HPDE6-E6E7 (cell line): ENCODE data around the gene GABARAPL2.
A peak's percentile ranks its signal among the peaks of the same experiment; 100 is the strongest.
"Not testable (repeated sequence)": the region's sequence is repeated elsewhere in the genome, so short reads cannot be mapped to it uniquely, and the experiment has no call there.

Experiments used
- DNase-seq: peaks from one replicate; pipeline ENCODE4 v3.0.0; 2011; ENCODE audit warnings: missing footprints; ENCODE audit errors: extremely low spot score

Gene GABARAPL2, protein sequence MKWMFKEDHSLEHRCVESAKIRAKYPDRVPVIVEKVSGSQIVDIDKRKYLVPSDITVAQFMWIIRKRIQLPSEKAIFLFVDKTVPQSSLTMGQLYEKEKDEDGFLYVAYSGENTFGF

DNA sequence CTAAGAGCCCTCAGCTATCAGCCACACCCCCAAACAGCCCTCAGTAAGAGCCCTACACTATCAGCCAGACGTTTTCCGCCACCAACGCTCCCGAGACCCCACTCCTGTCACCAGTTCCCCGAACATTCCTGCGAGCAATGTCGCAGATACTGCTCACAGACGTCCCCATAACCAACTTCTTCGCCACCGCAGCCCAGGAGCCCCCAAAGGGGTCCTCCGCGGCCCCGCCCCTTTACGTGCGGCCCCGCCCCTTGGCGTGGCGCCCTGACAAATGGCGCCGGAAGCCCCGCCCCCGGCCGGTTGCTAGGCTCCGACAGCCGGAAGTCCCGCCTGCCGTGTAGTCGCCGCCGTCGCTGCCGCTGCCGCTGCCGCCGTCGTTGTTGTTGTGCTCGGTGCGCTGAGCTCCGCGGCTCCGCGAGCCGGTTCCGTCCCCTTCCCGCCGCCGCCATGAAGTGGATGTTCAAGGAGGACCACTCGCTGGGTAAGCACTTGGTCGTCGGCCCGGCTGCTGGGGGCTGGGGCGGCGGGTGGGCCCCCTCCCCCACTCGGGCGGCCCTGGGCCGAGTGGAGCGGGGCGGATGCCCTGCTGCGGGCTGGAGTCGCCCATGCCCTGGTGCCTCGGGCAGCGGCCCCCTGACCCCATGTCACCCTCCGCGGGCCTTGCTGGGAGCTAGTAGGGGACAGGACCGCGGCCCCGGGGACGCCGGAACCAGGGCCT lies at the start of gene GABARAPL2:
Gene GABARAPL2 (plus strand): TSS at position 340 of the 718 bp plus-strand sequence. CDS start 108 bp downstream, at position 448.
- peak; percentile 85 for DNase-seq

DNA sequence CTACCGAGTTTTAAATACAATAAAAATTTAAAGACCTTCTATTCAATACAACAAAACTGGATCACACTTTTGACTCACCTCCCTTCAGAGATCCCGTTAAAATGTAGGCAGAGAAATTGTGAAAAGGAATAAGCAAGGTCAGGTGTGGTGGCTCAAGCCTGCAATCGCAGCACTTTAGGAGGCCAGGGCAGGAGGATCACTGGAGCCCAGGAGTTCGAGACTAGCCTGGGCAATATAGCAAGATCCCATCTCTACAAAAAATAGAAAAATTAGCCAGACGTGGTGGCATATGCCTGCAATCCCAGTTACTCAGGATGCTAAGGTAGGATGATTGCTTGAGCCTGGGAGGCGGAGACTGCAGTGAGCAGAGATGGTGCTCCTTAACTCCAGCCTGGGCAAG lies 47.0 kb upstream of the GABARAPL2 start:
- no peak for DNase-seq

DNA sequence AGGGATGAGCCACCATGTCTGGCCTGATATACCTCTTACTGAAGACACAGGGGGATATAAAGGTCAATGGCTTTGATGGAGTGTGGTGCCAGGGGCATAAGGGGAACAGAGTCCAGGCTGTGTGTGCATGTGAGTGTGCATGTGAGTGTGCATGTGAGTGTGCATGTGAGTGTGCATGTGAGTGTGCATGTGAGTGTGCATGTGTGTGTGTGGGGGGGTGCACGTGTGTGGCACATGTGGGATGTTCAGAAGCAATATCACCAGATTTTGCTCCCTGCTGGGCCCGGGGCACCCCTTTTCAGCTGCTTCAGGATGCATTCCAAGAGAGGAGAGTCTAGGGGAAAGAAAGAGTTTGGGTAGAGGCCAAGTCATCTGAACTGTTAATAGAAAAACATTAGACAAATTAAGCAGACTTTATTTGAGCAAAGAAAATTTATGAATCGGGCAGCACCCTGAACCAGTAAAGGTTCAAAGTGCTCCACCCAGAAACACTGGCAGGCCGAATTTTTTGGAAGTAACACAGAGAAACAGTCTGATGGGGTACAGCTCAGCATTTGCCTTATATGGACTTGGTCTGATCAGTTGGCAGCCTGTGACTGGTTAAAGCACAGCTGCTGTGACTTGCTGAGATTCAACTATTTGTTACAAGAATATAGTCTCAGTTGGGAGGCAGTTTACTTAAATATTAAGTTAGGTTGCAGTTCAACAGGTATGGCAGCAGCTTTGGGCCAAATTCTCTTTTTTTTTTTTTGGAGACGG lies 40.0 kb upstream of the GABARAPL2 start:
- DNase-seq, result no peak

DNA sequence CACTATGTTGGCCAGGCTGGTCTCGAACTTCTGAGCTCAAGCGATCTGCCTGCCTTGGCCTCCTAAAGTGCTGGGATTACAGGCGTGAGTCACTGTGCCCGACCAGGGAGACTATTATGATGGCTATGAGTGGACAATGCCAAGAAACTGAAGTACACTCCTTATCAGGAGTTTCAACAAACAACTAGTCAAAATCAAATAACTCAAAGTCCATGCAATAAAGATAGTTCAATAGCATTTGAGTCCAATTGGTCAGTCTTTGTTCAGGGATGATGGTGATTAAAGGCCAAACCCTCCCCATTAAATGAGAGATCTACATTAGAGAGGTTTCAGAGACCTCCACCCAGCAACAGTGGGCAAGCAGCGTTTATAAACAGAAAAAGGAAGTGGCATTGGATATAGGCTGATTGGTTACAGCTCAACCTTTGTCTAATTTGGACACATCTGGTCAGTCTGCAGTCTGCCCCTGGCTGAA lies 38.3 kb upstream of the GABARAPL2 start:
- DNase-seq, result no peak

DNA sequence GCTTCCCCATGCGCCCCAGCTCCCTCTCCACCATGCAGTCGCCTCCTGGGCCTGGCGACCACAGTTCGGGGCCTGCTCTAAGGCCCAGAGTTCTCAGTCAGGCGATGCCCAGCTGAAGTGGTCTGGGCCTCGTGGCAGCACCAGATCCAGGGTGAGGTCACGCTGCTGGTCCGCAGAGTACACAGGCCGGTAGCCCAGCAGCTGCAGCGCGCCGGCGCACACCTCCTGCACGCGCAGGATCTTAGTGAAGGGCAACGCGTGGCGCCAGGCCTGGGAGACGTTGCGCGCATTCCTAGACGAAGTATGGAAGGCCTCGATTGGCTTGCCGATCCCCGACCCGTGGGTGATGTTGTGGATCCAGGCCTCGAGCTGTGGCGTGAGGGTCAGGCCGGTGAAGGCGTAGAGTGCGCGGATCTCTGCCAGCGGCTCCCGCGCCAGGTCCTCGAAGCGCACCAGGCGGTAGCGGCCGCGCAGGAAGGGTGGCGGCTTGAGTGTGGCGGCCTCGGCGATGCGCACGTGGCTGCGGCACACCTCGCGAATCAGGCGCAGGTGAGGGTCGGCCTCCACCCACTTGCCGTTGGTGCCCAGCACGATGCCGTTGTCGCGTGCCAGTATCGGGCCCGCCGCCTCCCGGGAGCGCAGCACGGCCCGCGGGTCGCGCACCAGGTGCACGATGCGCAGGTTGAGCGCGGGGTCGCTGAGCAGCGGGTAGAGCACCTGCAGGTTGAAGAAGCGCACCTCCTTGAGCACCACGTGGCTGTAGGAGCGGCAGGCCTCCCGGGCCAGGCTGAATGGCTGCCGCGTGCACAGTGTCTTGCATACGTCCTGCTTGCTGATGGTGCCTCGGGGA lies 36.9 kb upstream of the GABARAPL2 start:
- no peak for DNase-seq

DNA sequence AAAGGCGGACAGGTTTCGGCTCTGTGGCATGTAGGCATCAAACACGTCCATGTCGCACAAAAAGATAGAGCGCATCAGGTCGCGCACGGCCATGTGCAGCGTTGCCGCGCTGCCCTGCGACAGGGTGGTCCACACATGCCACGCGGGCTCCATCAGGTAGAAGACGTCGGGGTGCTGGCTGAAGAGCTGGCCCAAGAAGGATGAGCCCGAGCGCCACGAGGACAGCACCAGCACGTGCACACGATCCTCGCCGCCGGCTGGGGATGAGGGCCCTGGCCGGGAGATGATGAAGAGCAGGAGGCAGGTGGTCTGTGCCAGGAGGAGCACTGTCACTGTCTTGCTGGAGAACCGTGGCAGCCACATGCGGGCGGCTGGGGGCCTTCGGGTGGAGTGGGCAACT lies 36.2 kb upstream of the GABARAPL2 start:
- DNase-seq, result no peak

DNA sequence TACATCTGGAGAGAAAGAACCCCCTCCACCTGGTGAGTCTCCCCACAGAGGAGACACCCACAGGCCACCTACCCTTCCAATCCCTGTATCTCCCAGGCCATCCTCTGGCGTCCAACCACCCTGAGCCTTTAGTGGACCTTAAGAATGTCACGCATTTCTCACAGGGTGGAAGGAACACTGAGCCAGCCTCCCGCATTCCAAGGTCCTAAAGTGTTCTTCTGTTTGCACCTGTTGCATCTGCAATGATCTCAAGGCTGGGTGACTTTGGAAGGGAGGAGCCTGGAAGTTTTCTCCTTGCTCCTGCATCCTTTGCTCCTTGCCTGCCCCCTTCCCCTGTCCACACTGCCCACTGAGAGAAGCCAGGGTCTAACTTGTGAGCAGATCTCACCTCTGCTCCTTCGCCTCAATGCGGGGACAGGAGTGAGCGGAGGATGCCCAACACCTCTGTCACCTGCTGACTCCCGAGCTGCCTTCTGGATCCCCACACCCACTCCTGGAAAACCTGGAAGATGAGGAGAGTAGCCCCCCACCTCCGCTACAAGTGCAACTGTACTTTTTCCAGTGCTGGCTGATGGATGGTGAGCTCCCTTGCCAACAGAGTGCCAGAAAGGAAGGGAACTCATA lies 33.9 kb upstream of the GABARAPL2 start:
- no peak for DNase-seq

DNA sequence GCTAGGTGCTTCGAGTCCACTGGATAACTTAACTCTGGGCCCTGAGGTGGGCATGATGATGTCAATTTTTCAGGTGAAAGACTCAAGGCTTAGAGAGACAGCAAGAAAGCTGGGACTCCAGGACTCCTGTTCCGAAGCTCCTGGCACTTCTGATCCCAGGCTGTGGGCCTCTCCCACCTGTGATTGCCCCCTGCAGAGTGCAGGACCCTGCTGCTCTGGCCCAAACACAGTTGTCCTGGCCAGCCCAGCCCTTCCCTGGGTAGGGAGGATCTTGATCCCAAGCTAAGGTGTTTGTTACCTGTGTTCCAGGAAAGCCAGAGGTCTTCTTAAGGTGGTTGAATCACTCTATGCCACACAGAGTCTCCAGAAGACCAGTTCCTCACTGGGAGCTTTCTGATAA lies 33.4 kb upstream of the GABARAPL2 start:
- DNase-seq, result no peak

DNA sequence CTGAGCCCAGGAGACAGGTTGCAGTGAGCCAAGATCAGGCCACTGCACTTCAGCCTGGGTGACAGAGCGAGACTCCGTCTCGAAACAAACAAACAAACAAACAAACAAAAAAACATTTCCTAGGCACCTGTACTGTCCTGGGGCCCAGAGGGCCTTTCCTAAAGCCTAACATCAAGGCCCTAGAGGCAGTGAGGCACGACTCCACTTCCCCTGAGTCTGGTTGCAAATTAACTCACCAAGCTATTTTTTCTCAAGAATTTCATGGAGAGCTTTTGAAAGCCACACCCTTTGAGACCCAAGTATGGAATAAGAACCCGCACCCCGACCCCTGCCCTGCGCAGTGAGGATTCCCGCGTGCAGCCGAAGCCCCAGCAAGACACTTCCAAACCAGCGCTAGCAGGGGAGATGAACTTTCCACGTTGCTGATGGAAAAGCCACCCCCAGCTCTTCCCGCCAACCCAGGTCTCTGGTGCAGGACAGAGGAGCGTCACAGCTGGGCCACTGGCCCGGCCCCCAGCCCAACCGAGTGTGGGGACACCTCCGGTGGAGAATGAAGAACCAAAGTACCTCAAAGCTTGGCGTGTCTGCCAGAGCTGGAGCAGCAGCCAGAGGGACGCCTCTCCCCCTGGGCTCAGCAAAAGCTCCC lies 31.5 kb upstream of the GABARAPL2 start:
- no peak for DNase-seq

DNA sequence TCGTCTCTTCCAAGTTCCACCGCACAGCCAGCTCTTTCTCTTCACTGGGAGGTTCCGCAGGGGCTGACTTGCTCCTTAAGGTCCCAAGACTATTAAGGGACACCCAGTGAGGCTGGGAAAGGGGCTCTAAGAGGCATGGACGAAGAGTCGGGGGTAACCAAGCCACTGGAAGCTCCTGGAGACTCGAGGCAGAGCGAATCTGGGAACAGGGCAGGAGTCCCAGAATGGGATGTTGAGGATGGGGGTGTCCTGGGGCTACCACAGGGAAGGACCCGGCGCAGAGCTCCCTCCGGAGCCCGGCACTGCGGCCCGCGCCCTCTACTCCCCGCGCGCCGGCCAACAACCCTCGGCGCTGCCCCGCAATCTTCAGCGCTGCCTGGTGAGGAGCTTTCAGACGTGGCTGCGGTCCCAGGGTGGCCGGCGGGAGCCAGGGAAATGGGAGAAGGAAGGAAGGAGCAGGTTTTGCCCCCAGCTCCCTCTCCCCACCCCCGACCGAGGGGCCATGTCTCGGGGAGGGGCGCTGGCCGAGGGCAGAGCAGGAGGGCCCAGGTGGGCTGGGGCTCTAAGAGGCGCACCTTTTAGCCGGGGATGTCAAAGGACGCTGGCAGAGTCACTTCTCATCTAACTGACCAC lies 30.9 kb upstream of the GABARAPL2 start:
- no peak for DNase-seq

DNA sequence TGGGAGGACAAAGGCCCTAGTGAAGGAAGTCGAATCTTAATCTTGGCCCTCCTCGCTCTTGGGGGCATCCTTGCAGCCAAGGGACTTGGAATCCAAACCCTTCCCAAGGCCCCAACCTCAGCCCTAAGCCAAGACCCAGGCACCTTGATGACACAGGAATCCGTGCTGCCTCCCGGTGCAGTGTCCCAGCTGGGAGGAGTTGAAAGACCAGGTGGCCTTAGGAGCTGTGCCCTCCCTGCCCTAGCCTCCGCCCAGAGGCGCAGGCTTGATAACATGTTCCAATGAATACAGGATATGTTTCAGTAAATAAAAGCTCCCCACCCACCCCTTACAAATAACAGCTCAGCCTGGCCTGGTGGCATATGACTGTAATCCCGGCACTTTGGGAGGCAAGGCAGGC lies 30.3 kb upstream of the GABARAPL2 start, which contains the start of gene CHST5:
Gene CHST5 (minus strand): TSS at position 208 of the 400 bp plus-strand sequence. CDS start 5,724 bp downstream, outside the sequence.
- no peak for DNase-seq

DNA sequence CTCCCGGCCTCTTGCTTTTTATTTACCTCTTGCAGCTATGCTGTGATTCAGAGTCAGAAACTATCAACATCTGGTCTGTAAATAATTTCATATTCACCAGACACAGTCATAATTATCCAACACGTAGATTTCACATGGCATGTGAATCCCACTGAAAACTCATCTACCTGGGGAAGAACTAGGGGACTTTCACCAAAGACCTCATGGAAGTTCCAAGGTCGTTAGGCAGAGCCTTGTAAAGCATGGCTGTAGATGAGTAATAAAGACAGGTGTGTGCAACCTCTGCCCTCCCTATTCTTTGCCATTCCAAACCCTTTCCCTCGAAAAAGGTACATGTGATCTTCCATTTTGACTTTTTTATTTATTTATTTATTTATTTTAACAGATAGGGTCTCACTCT lies 28.4 kb upstream of the GABARAPL2 start:
- no peak for DNase-seq

DNA sequence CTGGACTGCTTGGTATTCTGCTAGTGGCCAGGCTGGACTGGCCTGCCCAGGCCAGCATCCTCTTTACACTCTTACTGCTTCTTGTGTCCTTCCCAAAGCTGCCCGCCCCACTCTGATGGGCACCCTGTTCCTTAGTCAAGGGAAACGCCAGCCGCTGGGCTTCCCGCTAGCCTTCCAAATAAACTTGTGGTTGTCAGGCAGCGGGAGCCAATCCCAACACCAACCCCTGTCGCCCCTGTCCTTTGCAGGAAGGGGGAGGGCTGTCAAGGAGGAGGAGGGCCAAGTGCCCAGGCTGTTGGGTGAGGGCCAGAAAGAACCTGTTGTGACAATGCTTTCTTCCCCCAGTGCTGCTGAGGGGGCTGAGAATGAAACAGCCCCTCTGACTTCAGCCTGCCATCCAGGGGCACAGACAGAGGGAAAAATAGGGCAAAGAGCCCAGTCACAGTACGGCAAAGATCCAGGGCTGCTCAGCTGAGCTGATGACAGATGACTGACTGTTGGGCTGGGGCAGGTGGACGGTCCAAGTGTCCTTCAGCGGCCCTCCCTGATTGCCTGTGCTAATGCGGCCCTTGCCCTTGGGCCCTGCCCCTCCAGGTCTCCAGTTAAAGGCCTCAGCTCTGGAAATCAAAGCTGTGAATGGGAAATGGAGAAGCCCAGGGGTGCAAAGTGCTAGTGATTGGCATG lies 27.2 kb upstream of the GABARAPL2 start:
- DNase-seq, result not testable (repeated sequence)

DNA sequence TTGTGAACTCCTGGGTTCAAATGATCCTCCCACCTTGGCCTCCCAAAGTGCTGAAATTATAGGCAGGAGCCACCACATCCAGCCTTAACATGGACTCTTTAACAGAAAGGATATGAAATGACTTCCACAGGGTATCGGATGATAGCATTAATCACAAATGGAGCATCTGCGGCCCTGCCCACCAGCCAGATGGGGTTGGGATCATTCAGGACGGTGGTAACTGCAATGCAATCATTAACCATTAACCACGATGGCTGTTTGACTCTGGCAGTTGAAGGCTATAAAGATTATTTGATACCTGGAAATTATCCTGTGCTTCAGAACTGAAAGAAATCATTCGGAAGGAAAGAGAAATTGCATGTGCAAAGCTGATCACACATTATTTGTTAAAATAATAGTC lies 24.9 kb upstream of the GABARAPL2 start:
- DNase-seq, result no peak

DNA sequence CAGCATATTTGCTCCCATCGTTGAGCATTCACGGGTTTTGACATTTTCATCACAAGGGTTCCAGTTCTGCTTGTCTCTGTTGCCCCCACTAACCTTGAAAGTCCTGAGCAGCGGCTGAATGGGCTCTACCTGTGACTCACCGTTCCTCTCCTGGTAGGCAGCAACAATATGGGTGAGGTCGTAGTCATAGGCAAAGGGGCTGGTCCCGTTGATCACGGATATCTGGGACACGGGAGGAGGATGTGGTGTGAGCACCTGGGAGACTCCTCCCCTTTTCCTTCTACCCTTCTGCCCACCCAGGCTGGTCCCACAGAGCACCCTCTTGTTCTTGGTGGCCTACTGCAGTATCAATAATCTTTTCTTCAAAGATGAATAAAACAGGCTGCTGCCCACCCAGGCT lies 23.7 kb upstream of the GABARAPL2 start:
- not testable (repeated sequence) for DNase-seq

DNA sequence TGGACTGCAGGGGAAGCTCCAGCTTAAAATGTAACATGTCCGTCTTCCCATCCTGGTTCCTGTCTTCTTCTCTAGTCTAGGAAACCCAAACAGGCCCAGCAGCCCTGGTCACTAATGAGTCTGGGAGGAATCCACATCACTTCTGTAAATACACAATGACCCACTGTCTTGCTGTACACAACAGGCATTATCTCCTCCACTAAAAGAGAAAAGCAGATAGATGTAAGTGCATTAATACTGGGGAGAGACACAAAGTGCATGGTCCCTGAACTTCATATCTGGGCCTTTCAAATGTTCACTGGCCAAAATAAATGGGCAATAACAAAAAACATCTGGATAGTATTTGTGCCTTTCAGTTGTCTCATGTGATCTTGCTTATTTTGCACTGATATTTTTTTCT lies 20.3 kb upstream of the GABARAPL2 start:
- not testable (repeated sequence) for DNase-seq

DNA sequence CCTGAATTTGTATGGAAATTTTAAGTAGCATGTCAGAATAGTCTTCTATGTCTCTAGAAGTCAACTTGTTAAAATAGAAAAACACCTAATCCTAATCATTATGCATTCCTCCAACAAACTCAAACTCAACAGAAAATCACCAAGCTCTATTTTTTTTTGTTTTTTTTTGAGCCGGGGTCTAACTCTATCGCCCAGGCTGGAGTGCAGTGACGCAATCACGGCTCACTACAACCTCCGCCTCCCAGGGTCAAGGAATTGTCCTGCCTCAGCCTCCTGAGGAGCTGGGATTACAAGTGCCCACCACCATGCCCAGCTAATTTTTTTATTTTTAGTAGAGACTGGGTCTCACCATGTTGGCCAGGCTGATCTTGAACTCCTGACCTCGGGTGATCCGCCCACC lies 19.9 kb upstream of the GABARAPL2 start:
- no peak for DNase-seq

DNA sequence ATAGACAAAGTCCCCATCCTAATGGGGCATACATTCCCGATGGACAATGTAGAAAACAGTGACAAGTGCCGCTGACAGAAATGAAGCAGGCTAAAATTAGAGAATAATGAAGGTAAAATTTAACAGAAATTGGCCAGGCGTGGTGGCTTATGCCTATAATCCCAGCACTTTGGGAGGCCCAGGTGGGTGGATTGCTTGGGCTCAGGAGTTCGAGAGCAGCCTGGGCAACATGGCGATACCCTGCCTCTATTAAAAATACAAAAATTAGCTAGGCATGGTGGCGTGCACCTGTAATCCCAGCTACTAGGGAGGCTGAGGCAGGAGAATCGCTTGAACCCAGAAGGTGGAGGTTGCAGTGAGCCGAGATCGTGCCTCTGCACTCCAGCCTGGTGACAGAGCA lies 17.7 kb upstream of the GABARAPL2 start:
- DNase-seq, result not testable (repeated sequence)

DNA sequence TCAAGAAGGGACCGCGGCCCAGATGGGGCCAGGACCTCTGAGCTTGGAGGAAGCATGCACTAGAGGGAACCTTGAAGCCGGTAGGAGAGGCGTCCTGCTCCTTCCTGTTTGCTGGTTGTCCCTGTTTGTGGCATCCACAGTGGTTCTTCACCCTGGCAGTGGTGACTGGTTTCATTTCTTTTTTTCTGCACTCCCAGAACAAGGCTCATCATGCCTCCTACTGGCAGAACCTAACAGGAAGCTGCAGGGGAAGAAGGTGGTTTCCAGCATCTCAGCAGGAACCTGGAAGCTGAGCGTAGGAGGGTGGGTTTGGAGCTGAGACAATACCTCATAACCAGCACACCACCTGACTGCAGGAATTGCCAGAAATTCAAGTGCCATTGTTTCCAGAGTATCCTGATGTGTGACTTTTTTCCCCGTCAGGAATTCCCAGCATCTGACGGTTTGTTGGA lies 15.9 kb upstream of the GABARAPL2 start:
- DNase-seq, result peak; percentile 38

DNA sequence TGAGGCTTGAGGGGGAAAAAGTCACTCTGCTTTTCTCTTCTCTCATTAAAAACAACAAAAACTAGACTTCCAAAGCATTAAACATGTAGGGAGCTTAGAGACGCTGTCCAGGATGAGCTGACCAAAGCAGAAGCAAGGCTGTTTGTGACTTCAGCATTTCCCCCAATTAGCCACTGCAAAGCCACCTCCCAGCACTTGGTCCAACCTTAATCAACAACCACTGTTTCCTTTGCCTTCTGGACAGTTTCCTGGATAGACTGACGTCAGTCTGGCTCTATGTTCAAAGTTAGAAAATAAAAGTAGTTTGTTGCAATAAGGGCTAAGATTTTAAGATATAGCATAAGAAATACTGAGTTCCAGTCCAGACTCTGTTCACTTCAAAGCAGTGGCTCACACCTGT lies 13.2 kb upstream of the GABARAPL2 start:
- DNase-seq, result no peak
